K562 (cell line): Measurements from ENCODE around the gene NMUR1. TPM values are rescaled to one million over a fixed set of nuclear protein-coding genes. Genes with fewer than 3 reads are reported as not detected.

Experiments used
- ATAC-seq: fragments of 200-7000 bp; cut with Tn5 transposase; 3 replicates; pipeline ENCODE4 v1.9.1; 2020; ENCODE audit warnings: moderate library complexity
- BruUV-seq: library from RNA; stranded (reverse); fragments of 400-500 nt; replicated peaks from 2 replicates; lab custom pipeline; 2021; lab: Mats Ljungman, UMichigan
- CTCF ChIA-PET: fragments of 300-600 bp; formaldehyde crosslinking; extraction: SDS; loops from one replicate; lab custom pipeline; 2021; ENCODE audit warnings: low intra/inter-chr PET ratio; lab: Yijun Ruan, JAX
- POLR2A ChIA-PET: fragments of 300-600, 350-650 bp; sonication (Branson Sonifier 250); formaldehyde crosslinking; extraction: SDS; loops from one replicate; lab custom pipeline; 2021; ENCODE audit warnings: antibody characterized with exemption, inconsistent platforms; lab: Yijun Ruan, JAX
- DNase-seq, 4 experiments: peaks; one replicate each; pipeline versions ENCODE4 v3.0.0 to v3.0.0-alpha.2; 2011 to 2018; ENCODE audit warnings: low spot score in 3 of 4, mixed read lengths in 3 of 4; ENCODE audit errors: extremely low read depth in 1 of 4
- FAIRE-seq: peaks from 2 replicates; lab custom pipeline; 2011; peaks lifted over from hg19 to GRCh38; lab: Jason Lieb, UNC
- H2AFZ ChIP-seq: 2 replicates; pipeline ENCODE4 v1.6.0; 2011; ENCODE audit warnings: low read depth, low read length, control low read depth, inconsistent platforms
- H3K27ac ChIP-seq: fragments of 200-600 bp; 3 replicates; pipeline ENCODE4 v1.8.0; 2011; ENCODE audit warnings: low read depth, mild to moderate bottlenecking, control low read depth, inconsistent platforms, low read length, moderate library complexity, mixed read lengths; ENCODE audit errors: extremely low read depth
- H3K27me3 ChIP-seq, 2 experiments: fragments of 300-600 bp in 1 of 2; 2 replicates in 1 of 2; 3 replicates in 1 of 2; pipeline versions ENCODE4 v1.6.0 to v1.8.0; 2011; ENCODE audit warnings: inconsistent platforms in 2 of 2, low read length in 2 of 2, mild to moderate bottlenecking in 1 of 2, mixed read lengths in 1 of 2, moderate library complexity in 1 of 2; ENCODE audit not compliant: control insufficient read depth in 2 of 2, insufficient read depth in 2 of 2
- H3K36me3 ChIP-seq: fragments of 300-600 bp; 3 replicates; pipeline ENCODE4 v1.8.0; 2011; ENCODE audit warnings: mild to moderate bottlenecking, low read length, inconsistent platforms; ENCODE audit not compliant: control insufficient read depth, insufficient read depth
- H3K4me1 ChIP-seq, 2 experiments: fragments of 200-600 bp in 1 of 2; replicated peaks in 1 of 2; 2 replicates in 1 of 2; 3 replicates in 1 of 2; pipeline versions ENCODE4 v1.5.1 to v1.8.0; 2011; ENCODE audit warnings: inconsistent platforms in 2 of 2, low read length in 2 of 2, mild to moderate bottlenecking in 1 of 2, mixed read lengths in 1 of 2, moderate library complexity in 1 of 2; ENCODE audit not compliant: control insufficient read depth in 2 of 2, insufficient read depth in 2 of 2
- H3K4me2 ChIP-seq: 2 replicates; pipeline ENCODE4 v1.6.1; 2011; ENCODE audit warnings: low read length, control low read depth, inconsistent platforms, mixed read lengths; ENCODE audit not compliant: insufficient read depth
- H3K4me3 ChIP-seq: fragments of 200-600 bp; sonication (generic), shearing (Covaris generic); 2 replicates; pipeline ENCODE4 v1.5.1; 2016; ENCODE audit warnings: control low read depth, inconsistent platforms
- H3K79me2 ChIP-seq: fragments of 200-600 bp; 3 replicates; pipeline ENCODE4 v1.8.0; 2011; ENCODE audit warnings: low read length, inconsistent platforms; ENCODE audit not compliant: control insufficient read depth, insufficient read depth
- H3K9ac ChIP-seq, 2 experiments: 2 replicates each; pipeline versions ENCODE4 v1.6.0 to v1.6.1; 2011; ENCODE audit warnings: low read depth in 2 of 2, low read length in 2 of 2, control low read depth in 1 of 2, inconsistent platforms in 1 of 2, mild to moderate bottlenecking in 1 of 2, mixed read lengths in 1 of 2; ENCODE audit not compliant: insufficient read depth in 1 of 2
- H3K9me1 ChIP-seq: one replicate; pipeline ENCODE4 v1.6.0; 2011; ENCODE audit warnings: inconsistent platforms, mild to moderate bottlenecking, low read length, moderate library complexity; ENCODE audit not compliant: control insufficient read depth, insufficient read depth
- H3K9me3 ChIP-seq: replicated peaks from 2 replicates; pipeline ENCODE4 v1.5.1; 2011; ENCODE audit warnings: low read depth, low read length, inconsistent platforms; ENCODE audit not compliant: control insufficient read depth, insufficient read depth
- H4K20me1 ChIP-seq: replicated peaks from 2 replicates; pipeline ENCODE4 v1.6.1; 2011; ENCODE audit warnings: low read length, inconsistent platforms, mixed read lengths; ENCODE audit not compliant: control insufficient read depth, insufficient read depth
- E2F1 ChIP-seq: sonication (generic); formaldehyde crosslinking; IDR thresholded peaks from 2 replicates; pipeline ENCODE4 v1.8.1; 2023; ENCODE audit warnings: mild to moderate bottlenecking, missing genetic modification reagents, moderate library complexity
- E2F8 ChIP-seq: fragments of 450-650 bp; IDR thresholded peaks from 2 replicates; pipeline ENCODE4 v1.7.1; 2018; ENCODE audit warnings: mild to moderate bottlenecking, low read depth; ENCODE audit not compliant: partially characterized antibody
- FOSL1 ChIP-seq: fragments of 200-800 bp; sonication (Bioruptor generic); conservative IDR thresholded peaks from 2 replicates; pipeline ENCODE4 v1.6.1; 2016; ENCODE audit warnings: missing genetic modification characterization, missing compliant biosample characterization
- POLR2G ChIP-seq: fragments of 200-400 bp; formaldehyde crosslinking; IDR thresholded peaks from 2 replicates; pipeline ENCODE4 v1.6.1; 2017; ENCODE audit warnings: low read depth, mild to moderate bottlenecking, antibody characterized with exemption, low read length, moderate library complexity
- TCF15 ChIP-seq: fragments of 250-450 bp; sonication (Bioruptor Pico); IDR thresholded peaks from 2 replicates; pipeline ENCODE4 v1.8.0; 2022; ENCODE audit warnings: moderate library complexity, mild to moderate bottlenecking, inconsistent platforms
- TCF7L2 ChIP-seq: fragments of 150-350 bp; IDR thresholded peaks from 2 replicates; pipeline ENCODE4 v1.6.1; 2016; ENCODE audit warnings: low read depth, mild to moderate bottlenecking, low read length, moderate library complexity
- TRIM25 ChIP-seq: fragments of 450-650 bp; IDR thresholded peaks from 2 replicates; pipeline ENCODE4 v1.7.0; 2016; ENCODE audit warnings: borderline replicate concordance
- ZFP30 ChIP-seq: fragments of 250-450 bp; sonication (Bioruptor Pico); IDR thresholded peaks from 2 replicates; pipeline ENCODE4 v1.8.0; 2022; ENCODE audit warnings: moderate library complexity, mild to moderate bottlenecking, inconsistent platforms, borderline replicate concordance
- ZNF239 ChIP-seq: fragments of 250-450 bp; sonication (Bioruptor Pico); IDR thresholded peaks from 2 replicates; pipeline ENCODE4 v1.4.0; 2020; ENCODE audit warnings: mild to moderate bottlenecking
- ZNF280A ChIP-seq: fragments of 450-650 bp; IDR thresholded peaks from 2 replicates; pipeline ENCODE4 v1.6.1; 2018; ENCODE audit warnings: mild to moderate bottlenecking, low read depth; ENCODE audit not compliant: partially characterized antibody
- ZNF740 ChIP-seq, 3 experiments: fragments of 200-800 bp in 1 of 3; sonication (Bioruptor generic) in 1 of 3; sonication (generic) in 1 of 3; formaldehyde crosslinking in 1 of 3; IDR thresholded peaks; 2 replicates each; pipeline versions ENCODE4 v1.6.1 to v1.8.0; 2016 to 2022; ENCODE audit warnings: mild to moderate bottlenecking in 2 of 3, missing compliant biosample characterization in 2 of 3, missing genetic modification characterization in 2 of 3, missing genetic modification reagents in 1 of 3
- WGBS: fragments of 100-300 bp; shearing (Covaris generic); methylation state at CpG from one replicate; pipeline ENCODE4 v1.1.6; 2016; ENCODE audit warnings: low coverage, mixed read lengths; ENCODE audit not compliant: insufficient coverage; ENCODE audit errors: missing lambda C conversion rate; 5-methylcytosine and 5-hydroxymethylcytosine counted together
- in situ Hi-C: fragments of 300-500 bp; cut with MboI; formaldehyde crosslinking; loops from 4 replicates; pipeline ENCODE4 v1.15.0; 2018; ENCODE audit warnings: inconsistent platforms, mixed read lengths
- intact Hi-C: fragments of 100-400 bp; cut with micrococcal nuclease; formaldehyde crosslinking; loops from 2 replicates; pipeline ENCODE4 v1.14.2; 2022
- polyA plus RNA-seq, 8 experiments: library from polyadenylated mRNA; depleted of rRNA in 4 of 8; stranded (reverse) in 5 of 8; unstranded in 3 of 8; fragments of >200 nt; fragmentation: Nextera tagmentation in 2 of 8; fragmentation: Illumina TruSeq in 1 of 8; extraction: Ambion mirVana in 2 of 8; extraction: Trizol in 1 of 8; gene quantifications; 2 replicates each; pipeline versions ENCODE4 v1.2.1 to v1.2.3, GENCODE V29; 2011 to 2014; ENCODE audit warnings: inconsistent platforms in 1 of 8, missing spikeins in 1 of 8
- total RNA-seq, 7 experiments: library from RNA; depleted of rRNA in 6 of 7; stranded (reverse); fragments of >200 nt in 6 of 7; fragmentation: Illumina TruSeq in 2 of 7; extraction: Trizol in 2 of 7; gene quantifications; 2 replicates each; pipeline versions ENCODE4 v1.2.1 to v1.2.3, GENCODE V29; 2011 to 2021; ENCODE audit warnings: low replicate concordance in 1 of 7

The NMUR1 gene
- total and polyA plus RNA-seq, 9 of the 15 experiments (the other 6 are each of a cell fraction or from before 2014, with no cell fraction given), result 0.01 to 0.27 (median 0.15) TPM

- in situ Hi-C loops, result no loop called here
- ATAC-seq, result no peak
- Histone ChIP-seq H3K4me2 (no peak overlapping the region), H3K4me1 (peaks cover 0 to 9% of the 10 kb centered on the region in 2 experiments; a peak in 1 of 5 replicates), H3K27me3 (no peaks in the 10 kb centered on the region; a peak in 1 of 5 replicates), H3K36me3 (no peaks in the 10 kb centered on the region), H4K20me1 (no peaks in the 10 kb centered on the region), H3K9ac (no peak overlapping the region), H3K9me3 (no peaks in the 10 kb centered on the region), H3K4me3 (no peak overlapping the region), H2AFZ (no peak overlapping the region), H3K9me1 (no peaks in the 10 kb centered on the region), H3K27ac (no peak overlapping the region)
- no TSS peak for BruUV-seq
- FAIRE-seq, result no peak
- CTCF ChIA-PET, result interaction anchor here (0.6 to 2.1 kb wide), 2 partner anchors 27 to 44 kb away, joined by 4 to 12 read pairs; partner anchors contain the start of gene NMUR1
- intact Hi-C loops, result no loop called here
- 37% methylated on average over 5 of the region's 7 CpGs for WGBS
- DNase-seq, result no peak
- no peak for TF ChIP-seq ZFP30
- no peak for TF ChIP-seq ZNF740 (CRISPR knock-in tag; IDR thresholded peaks at IDR 0.05)
- no peak for TF ChIP-seq ZNF740 (tag; IDR thresholded peaks at IDR 0.05)
- TF ChIP-seq E2F8, result no peak
- TF ChIP-seq TCF7L2, result no peak
- TF ChIP-seq ZNF239 (CRISPR knock-in tag), result no peak
- no peak for TF ChIP-seq TCF15 (CRISPR knock-in tag)
- no peak for TF ChIP-seq FOSL1 (tag)
- no peak for TF ChIP-seq POLR2G
- TF ChIP-seq TRIM25, result no peak
- TF ChIP-seq E2F1, result no peak
- no peak for TF ChIP-seq ZNF280A
- TF ChIP-seq, all 486 proteins: peak for 0
- POLR2A ChIA-PET, result no interaction called here
- no peaks in the 10 kb centered on the region for H3K79me2 ChIP-seq
Observed at GRCh38 chr2:231556981-231557380, 26.7 kb upstream of the NMUR1 start.
